T1000 (cell line): ENCODE data around the gene MTCH1.

Experiments used
- DNase-seq: peaks from one replicate; lab custom pipeline; 2025; ENCODE audit warnings: mixed read lengths; lab: John Stamatoyannopoulos, UW

The MTCH1 gene

GRCh38 chr6:37017606-37018197 is 31.7 kb upstream of the MTCH1 start:
- DNase-seq = no peak

- DNase-seq = no peak
Observed at GRCh38 chr6:37016995-37017394, 31.0 kb upstream of the MTCH1 start.

- no peak for DNase-seq
Observed at GRCh38 chr6:37015532-37015931, 29.5 kb upstream of the MTCH1 start.

- DNase-seq = no peak
Observed at GRCh38 chr6:37014667-37015066, 28.7 kb upstream of the MTCH1 start.

GRCh38 chr6:37013516-37014491 is 27.8 kb upstream of the MTCH1 start:
- no peak for DNase-seq

GRCh38 chr6:37011656-37012378 is 25.8 kb upstream of the MTCH1 start:
- DNase-seq = no peak

GRCh38 chr6:37010402-37010892 is 24.5 kb upstream of the MTCH1 start:
- no peak for DNase-seq

GRCh38 chr6:37008484-37009465 is 22.8 kb upstream of the MTCH1 start:
- DNase-seq = no peak

- DNase-seq = no peak
Observed at GRCh38 chr6:37007340-37008043, 21.5 kb upstream of the MTCH1 start.

- DNase-seq = no peak
Observed at GRCh38 chr6:37006793-37007339, 20.9 kb upstream of the MTCH1 start.

GRCh38 chr6:37005827-37006567 is 20.0 kb upstream of the MTCH1 start:
- DNase-seq = no peak

GRCh38 chr6:37005061-37005810 is 19.2 kb upstream of the MTCH1 start, which contains the start of gene FGD2:
FGD2 (plus strand) TSS chr6:37005655; CDS start chr6:37005818, 163 bp downstream.
- DNase-seq = no peak

GRCh38 chr6:37004044-37004980 is 18.3 kb upstream of the MTCH1 start:
- no peak for DNase-seq

- DNase-seq = no peak
Observed at GRCh38 chr6:36999751-37000125, 13.7 kb upstream of the MTCH1 start.

GRCh38 chr6:36999061-36999750 is 13.2 kb upstream of the MTCH1 start:
- DNase-seq = no peak

GRCh38 chr6:36998723-36999038 is 12.7 kb upstream of the MTCH1 start:
- no peak for DNase-seq
